ENCODE data around the gene LKAAEAR1. TPM values are rescaled to one million over a fixed set of nuclear protein-coding genes. Genes with fewer than 3 reads are reported as not detected.

LKAAEAR1 gene
- total RNA-seq, 1 donor from 2014 or later: not detected

DNA sequence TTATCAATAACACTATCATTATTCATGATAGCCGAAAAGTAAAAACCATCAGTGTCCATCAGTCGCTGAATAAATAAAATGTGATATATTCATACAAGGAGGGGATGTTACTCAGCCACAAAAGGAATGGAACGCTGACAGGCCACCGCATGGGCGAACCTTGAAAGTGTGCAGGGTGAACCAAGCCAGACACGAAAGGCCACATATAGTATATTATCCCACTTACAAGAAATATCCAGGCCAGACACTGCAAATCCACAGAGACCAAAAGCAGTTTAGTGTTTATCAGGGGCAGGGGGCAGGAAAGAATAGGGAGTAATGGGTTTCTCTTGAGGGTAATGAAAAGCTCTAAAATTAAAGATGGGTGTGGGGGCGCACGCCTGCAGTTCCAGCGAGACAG is 40.4 kb downstream of the LKAAEAR1 start:
- DNase-seq (ENCODE audit: low read depth): no peak
- Histone ChIP-seq H3K36me3 (ENCODE audit: control insufficient read depth, insufficient read depth, low read length) (no peaks in the 10 kb centered on the region), H3K4me3 (ENCODE audit: low read depth, low read length) (no peak overlapping the region), H3K27me3 (ENCODE audit: control insufficient read depth, insufficient read depth, low read length) (peaks cover 49% of the 10 kb centered on the region)
- TF ChIP-seq, protein P1, sequence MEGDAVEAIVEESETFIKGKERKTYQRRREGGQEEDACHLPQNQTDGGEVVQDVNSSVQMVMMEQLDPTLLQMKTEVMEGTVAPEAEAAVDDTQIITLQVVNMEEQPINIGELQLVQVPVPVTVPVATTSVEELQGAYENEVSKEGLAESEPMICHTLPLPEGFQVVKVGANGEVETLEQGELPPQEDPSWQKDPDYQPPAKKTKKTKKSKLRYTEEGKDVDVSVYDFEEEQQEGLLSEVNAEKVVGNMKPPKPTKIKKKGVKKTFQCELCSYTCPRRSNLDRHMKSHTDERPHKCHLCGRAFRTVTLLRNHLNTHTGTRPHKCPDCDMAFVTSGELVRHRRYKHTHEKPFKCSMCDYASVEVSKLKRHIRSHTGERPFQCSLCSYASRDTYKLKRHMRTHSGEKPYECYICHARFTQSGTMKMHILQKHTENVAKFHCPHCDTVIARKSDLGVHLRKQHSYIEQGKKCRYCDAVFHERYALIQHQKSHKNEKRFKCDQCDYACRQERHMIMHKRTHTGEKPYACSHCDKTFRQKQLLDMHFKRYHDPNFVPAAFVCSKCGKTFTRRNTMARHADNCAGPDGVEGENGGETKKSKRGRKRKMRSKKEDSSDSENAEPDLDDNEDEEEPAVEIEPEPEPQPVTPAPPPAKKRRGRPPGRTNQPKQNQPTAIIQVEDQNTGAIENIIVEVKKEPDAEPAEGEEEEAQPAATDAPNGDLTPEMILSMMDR (IDR thresholded peaks at IDR 0.05; ENCODE audit: insufficient read depth, low read length, poor library complexity, severe bottlenecking): no peak

DNA sequence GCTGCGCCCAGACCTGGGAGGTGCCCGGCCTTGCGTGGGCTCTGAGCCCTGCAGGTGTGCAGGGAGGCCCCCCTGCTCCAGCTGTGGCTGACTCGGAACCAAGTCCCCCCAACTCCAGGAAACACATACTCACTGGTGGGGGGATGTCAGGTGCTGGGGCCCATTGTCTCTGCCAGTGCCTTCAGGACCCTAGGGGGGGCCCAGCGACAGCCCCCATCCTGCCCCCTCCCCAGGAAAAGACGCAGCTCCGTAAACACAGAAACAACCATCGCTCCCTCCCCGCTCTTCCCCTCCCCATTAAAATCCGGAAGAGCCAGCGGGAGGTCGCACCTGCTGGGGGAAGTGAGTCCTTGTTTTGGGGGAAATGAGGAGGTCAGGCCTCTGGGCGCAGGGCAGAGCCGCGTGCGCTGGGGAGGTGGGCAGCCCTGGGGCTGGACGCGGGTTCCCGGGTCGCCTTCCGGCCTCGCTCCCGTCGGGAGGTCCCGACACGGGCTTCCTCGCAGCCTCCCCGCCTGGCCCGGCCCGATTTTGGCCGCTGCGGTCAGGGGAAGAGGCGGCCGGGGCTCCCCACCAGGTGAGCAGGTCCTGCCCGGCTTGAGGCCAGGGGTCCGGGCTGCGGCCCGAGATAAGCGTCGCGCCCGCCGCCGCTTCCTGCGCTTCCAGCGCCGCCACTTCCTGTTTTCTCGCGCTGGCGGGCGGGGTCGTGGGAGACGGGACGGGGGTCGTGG is 42.0 kb downstream of the LKAAEAR1 start:
- no peak for DNase-seq (ENCODE audit: low read depth)
- Histone ChIP-seq H3K27me3 (ENCODE audit: control insufficient read depth, insufficient read depth, low read length) (peaks cover 46% of the 10 kb centered on the region), H3K4me3 (ENCODE audit: low read depth, low read length) (peak overlapping the region; percentile 45), H3K36me3 (ENCODE audit: control insufficient read depth, insufficient read depth, low read length) (no peaks in the 10 kb centered on the region)
- TF ChIP-seq, protein P1 (IDR thresholded peaks at IDR 0.05; ENCODE audit: insufficient read depth, low read length, poor library complexity, severe bottlenecking): no peak

DNA sequence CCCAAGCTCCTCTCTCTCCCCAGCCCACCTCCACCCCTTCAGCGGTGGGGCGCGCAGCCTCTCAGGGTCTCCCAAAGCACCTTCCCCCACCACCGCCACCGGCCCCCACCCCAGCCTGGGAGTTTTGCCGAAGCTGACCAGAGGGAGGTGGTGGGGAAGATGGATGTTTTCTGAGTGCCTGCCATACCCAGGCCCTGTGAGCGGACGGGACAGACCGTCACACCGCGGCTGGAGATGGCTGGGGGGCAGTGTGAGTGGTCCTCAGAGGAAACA is 42.5 kb downstream of the LKAAEAR1 start:
- DNase-seq (ENCODE audit: low read depth): no peak
- Histone ChIP-seq H3K36me3 (ENCODE audit: control insufficient read depth, insufficient read depth, low read length) (no peaks in the 10 kb centered on the region), H3K27me3 (ENCODE audit: control insufficient read depth, insufficient read depth, low read length) (peaks cover 44% of the 10 kb centered on the region), H3K4me3 (ENCODE audit: low read depth, low read length) (no peak overlapping the region)
- TF ChIP-seq, protein P1 (IDR thresholded peaks at IDR 0.05; ENCODE audit: insufficient read depth, low read length, poor library complexity, severe bottlenecking): no peak

DNA sequence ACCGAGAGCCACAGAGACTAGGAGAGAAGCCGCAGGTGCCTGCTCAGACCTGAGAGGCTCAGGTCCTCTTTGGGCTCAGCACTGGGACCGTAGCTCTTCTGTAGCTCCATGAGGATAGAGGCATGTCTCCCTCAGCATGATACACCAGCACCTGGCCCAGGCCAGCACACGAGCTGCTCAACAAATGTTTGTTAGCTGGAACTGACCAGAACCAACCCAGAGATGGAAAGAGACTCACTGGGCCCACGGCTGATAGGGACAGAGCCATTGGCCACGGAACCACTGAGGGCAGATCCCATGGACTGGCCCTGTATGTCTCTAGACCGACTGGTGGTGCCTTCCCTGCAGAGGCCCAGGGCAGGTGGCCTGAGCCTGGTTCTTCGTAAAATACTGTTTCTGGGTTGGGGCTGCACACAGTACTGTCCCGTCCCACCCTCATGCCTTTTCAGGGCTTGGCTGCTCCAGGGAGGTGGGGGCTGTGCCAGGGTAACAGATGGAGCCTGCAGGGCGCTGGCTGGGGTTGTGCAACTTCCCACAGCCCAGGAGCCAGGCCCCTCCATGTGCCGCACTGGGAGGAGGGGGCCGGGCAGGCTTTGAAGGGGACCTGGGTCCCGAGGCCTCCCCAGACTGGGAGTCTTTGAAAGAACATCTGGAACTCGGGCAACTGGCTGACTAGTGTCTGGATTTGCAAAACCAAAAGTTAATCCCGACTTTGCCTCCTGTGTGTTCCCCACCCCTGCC is 43.0 kb downstream of the LKAAEAR1 start:
- TF ChIP-seq, protein P1 (IDR thresholded peaks at IDR 0.05; ENCODE audit: insufficient read depth, low read length, poor library complexity, severe bottlenecking): no peak
- no peak for DNase-seq (ENCODE audit: low read depth)
- Histone ChIP-seq H3K36me3 (ENCODE audit: control insufficient read depth, insufficient read depth, low read length) (no peaks in the 10 kb centered on the region), H3K4me3 (ENCODE audit: low read depth, low read length) (no peak overlapping the region), H3K27me3 (ENCODE audit: control insufficient read depth, insufficient read depth, low read length) (peaks cover 39% of the 10 kb centered on the region)

DNA sequence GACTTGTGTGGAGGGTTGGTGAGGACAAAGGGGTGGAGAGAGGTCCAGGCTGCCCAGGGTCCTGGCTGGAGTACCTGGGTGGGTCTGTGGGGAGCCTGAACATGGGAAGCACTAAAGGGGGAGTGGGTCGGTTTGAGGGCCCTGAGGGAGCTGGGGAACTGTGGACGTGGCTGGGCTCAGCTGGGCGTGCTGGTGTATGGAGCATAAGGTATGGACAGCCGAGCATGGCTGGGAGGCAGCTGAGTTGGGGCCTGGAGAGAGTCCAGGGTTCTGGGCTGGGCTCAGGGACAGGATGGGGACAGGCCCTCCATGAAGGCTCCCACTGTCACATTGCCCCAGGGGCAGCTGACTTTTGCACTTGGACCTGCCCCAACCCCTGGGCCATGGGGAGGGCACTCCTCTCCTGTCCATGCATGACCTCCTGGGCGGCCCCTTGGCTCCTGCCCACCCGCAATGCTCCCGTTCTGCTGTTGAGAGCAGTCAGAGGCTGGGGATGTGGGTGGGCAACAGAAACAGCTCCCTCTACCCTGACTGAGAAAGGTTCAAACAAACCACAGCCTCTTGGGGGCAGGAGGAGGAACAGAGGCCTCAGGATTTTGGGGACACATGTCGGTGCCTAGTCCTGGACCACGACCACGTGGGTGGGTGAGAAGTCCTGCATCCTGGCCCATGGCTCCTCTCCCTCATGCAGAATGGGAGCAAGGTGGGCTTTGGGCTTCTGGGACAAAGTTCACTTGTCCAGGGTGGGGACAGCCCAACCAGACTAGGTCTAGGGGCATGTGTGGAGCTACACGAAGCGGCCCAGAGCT is 43.8 kb downstream of the LKAAEAR1 start:
- H3K4me3 ChIP-seq (ENCODE audit: low read depth, low read length): no peak overlapping the region
- TF ChIP-seq, protein P1 (IDR thresholded peaks at IDR 0.05; ENCODE audit: insufficient read depth, low read length, poor library complexity, severe bottlenecking): no peak
- H3K27me3 ChIP-seq (ENCODE audit: control insufficient read depth, insufficient read depth, low read length): peaks cover 31% of the 10 kb centered on the region
- no peaks in the 10 kb centered on the region for H3K36me3 ChIP-seq (ENCODE audit: control insufficient read depth, insufficient read depth, low read length)
- no peak for DNase-seq (ENCODE audit: low read depth)
